Ovary (tissue), 9 donors: ENCODE results near the gene RTCA. TPM values are rescaled to one million over a fixed set of nuclear protein-coding genes. Genes with fewer than 3 reads are reported as not detected.
"Not testable (repeated sequence)": the region's sequence is repeated elsewhere in the genome, so short reads cannot be mapped to it uniquely, and the experiment has no call there.

ENCODE experiments used
- DNase-seq, 5 donors: peaks; one replicate each; pipeline ENCODE4 v3.0.0-alpha.2; 2019 to 2020
- H3K27ac ChIP-seq, 2 donors: fragments of 200-600 bp; one replicate each; pipeline versions ENCODE4 v1.5.1 to v1.8.0; 2019 to 2022
- H3K27me3 ChIP-seq: fragments of 200-600 bp; one replicate; pipeline ENCODE4 v1.8.0; 2022
- H3K36me3 ChIP-seq: fragments of 200-600 bp; sonication (generic); one replicate; pipeline ENCODE4 v1.5.1; 2019
- H3K4me1 ChIP-seq: one replicate; pipeline ENCODE4 v1.8.1; 2013; ENCODE audit warnings: mild to moderate bottlenecking, moderate library complexity; ENCODE audit not compliant: insufficient read depth
- H3K4me3 ChIP-seq: fragments of 200-600 bp; sonication (generic); one replicate; pipeline ENCODE4 v1.5.1; 2017
- H3K9me3 ChIP-seq, 2 donors: fragments of 200-600 bp in 1 of 2; sonication (generic) in 1 of 2; one replicate each; pipeline versions ENCODE4 v1.5.1 to v1.8.1; 2013 to 2019; ENCODE audit warnings: mild to moderate bottlenecking in 1 of 2, moderate library complexity in 1 of 2
- CTCF ChIP-seq, 3 donors: fragments of 450-650 bp in 2 of 3; fragments of 200-600 bp in 1 of 3; IDR thresholded peaks; one replicate each; pipeline versions ENCODE4 v1.5.1 to v1.8.0; 2016 to 2022; ENCODE audit warnings: antibody characterized with exemption in 3 of 3, mild to moderate bottlenecking in 1 of 3
- EP300 ChIP-seq: sonication (generic); formaldehyde crosslinking; IDR thresholded peaks from one replicate; pipeline ENCODE4 v1.6.1; 2017; ENCODE audit warnings: antibody characterized with exemption
- POLR2A ChIP-seq: fragments of 450-650 bp; IDR thresholded peaks from one replicate; pipeline ENCODE4 v1.6.1; 2017; ENCODE audit warnings: antibody characterized with exemption, mild to moderate bottlenecking, moderate library complexity
- WGBS, 3 donors: extraction: QIAGEN DNeasy Blood & Tissue Kit in 1 of 3; methylation state at CpG; one replicate each; pipeline versions ENCODE4 v1.1.5 to v1.1.7; 2013 to 2017; 5-methylcytosine and 5-hydroxymethylcytosine counted together
- intact Hi-C, 4 donors: fragments of 100-400 bp; cut with DNase I; formaldehyde crosslinking; loops; one replicate each; pipeline versions ENCODE4 v1.11.0 to v1.15.1; 2022 to 2023
- polyA plus RNA-seq, 2 donors: library from polyadenylated mRNA; stranded (reverse); fragments of 200-250 nt in 1 of 2; fragments of 350-450 nt in 1 of 2; fragmentation: Illumina TruSeq in 1 of 2; extraction: RNeasy Lipid Tissue Mini Kit (QIAGEN cat#74804) in 1 of 2; gene quantifications; one replicate each; pipeline ENCODE4 v1.2.3, GENCODE V29; 2013 to 2014
- total RNA-seq, 7 donors: library from RNA; depleted of rRNA in 2 of 7; stranded (reverse); fragments of >200 nt in 2 of 7; fragmentation: NEBNext Ultra II Directional in 3 of 7; extraction: Animal tissue kit (Norgen Biotek cat#: 25700) in 3 of 7; gene quantifications; one replicate each; pipeline versions ENCODE4 v1.1.0 to v1.2.4, GENCODE V29; 2016 to 2023
- donor health status: DM: no; HTN: no; CAD: no; lungs with moderate emphysema.
- donor health status: DM: no; HTN: no; CAD: no.
- donor health status: Bipolar disorder and iron deficiency.
- donor health status: DM: yes; HTN: yes; CAD: no.
- donor health status: DM: no; HTN: no; CAD: no.
- donor health status: DM: yes; HTN: yes; CAD: no.

The RTCA gene
- total and polyA plus RNA-seq, 9 donors = 12.9 to 23.6 (median 14.7) TPM

GRCh38 chr1:100250264-100250663, 15.8 kb upstream of the RTCA start:
- Histone ChIP-seq H3K27me3 (no peaks in the 10 kb centered on the region), H3K4me1 (peaks cover 3% of the 10 kb centered on the region), H3K27ac (peak overlapping the region in 1 of 2 donors; percentile 67), H3K9me3 (no peaks in the 10 kb centered on the region), H3K4me3 (peak overlapping the region; percentile 37), H3K36me3 (no peaks in the 10 kb centered on the region)
- TF ChIP-seq EP300 (no peak), POLR2A (no peak), CTCF (IDR thresholded peaks at IDR 0.05) (no peak)
- intact Hi-C loops = no loop called here
- no peak for DNase-seq
- WGBS, 3 donors = 0% methylated on average over 1 of the region's 1 CpG

- no peak for DNase-seq
Observed at GRCh38 chr1:100250807-100251206, 15.2 kb upstream of the RTCA start.

GRCh38 chr1:100252901-100253300, 13.1 kb upstream of the RTCA start:
- Histone ChIP-seq H3K36me3 (no peaks in the 10 kb centered on the region), H3K27ac (no peak overlapping the region), H3K4me3 (no peak overlapping the region), H3K27me3 (no peaks in the 10 kb centered on the region), H3K4me1 (peaks cover 3% of the 10 kb centered on the region), H3K9me3 (no peaks in the 10 kb centered on the region)
- TF ChIP-seq CTCF (IDR thresholded peaks at IDR 0.05) (no peak), POLR2A (no peak), EP300 (no peak)
- no peak for DNase-seq
- intact Hi-C loops = no loop called here
- WGBS, 3 donors = 64 to 74% (median 71%) methylated on average over 4 of the region's 4 CpGs

More at GRCh38 chr1:100250807-100251206, 15.2 kb upstream of the RTCA start:
- H3K36me3 ChIP-seq = no peaks in the 10 kb centered on the region
- no peak overlapping the region for H3K4me3 ChIP-seq
- H3K9me3 ChIP-seq = no peaks in the 10 kb centered on the region
- no peaks in the 10 kb centered on the region for H3K27me3 ChIP-seq
- WGBS, 3 donors = 91 to 96% (median 95%) methylated on average over 3 of the region's 3 CpGs
- H3K27ac ChIP-seq = no peak overlapping the region
- intact Hi-C loops = no loop called here
- TF ChIP-seq POLR2A (no peak), CTCF (IDR thresholded peaks at IDR 0.05) (no peak)
- H3K4me1 ChIP-seq = peaks cover 3% of the 10 kb centered on the region

- 58 to 66% (median 60%) methylated on average over 10 of the region's 10 CpGs for WGBS, 3 donors
- no peak for TF ChIP-seq CTCF (IDR thresholded peaks at IDR 0.05)
- TF ChIP-seq EP300 = no peak
- TF ChIP-seq POLR2A = no peak
- no peaks in the 10 kb centered on the region for H3K36me3 ChIP-seq
- DNase-seq = no peak
- no peaks in the 10 kb centered on the region for H3K27me3 ChIP-seq
- H3K27ac ChIP-seq = no peak overlapping the region
- H3K4me1 ChIP-seq = peaks cover 3% of the 10 kb centered on the region
- H3K4me3 ChIP-seq = no peak overlapping the region
- intact Hi-C loops = no loop called here
- no peaks in the 10 kb centered on the region for H3K9me3 ChIP-seq
Observed at GRCh38 chr1:100253552-100253951, 12.5 kb upstream of the RTCA start.

- intact Hi-C loops, H3K27ac ChIP-seq, H3K4me3 ChIP-seq, H3K9me3 ChIP-seq, H3K4me1 ChIP-seq, H3K27me3 ChIP-seq, H3K36me3 ChIP-seq, DNase-seq: not testable (repeated sequence)
- 57 to 67% (median 64%) methylated on average over 5 of the region's 5 CpGs for WGBS, 3 donors
Observed at GRCh38 chr1:100256273-100256672, 9.7 kb upstream of the RTCA start.

GRCh38 chr1:100258427-100258826, 7.6 kb upstream of the RTCA start:
- H3K27me3 ChIP-seq, H3K36me3 ChIP-seq, H3K9me3 ChIP-seq, H3K4me1 ChIP-seq, H3K4me3 ChIP-seq, DNase-seq, H3K27ac ChIP-seq, intact Hi-C loops: not testable (repeated sequence)
- 80 to 82% (median 82%) methylated on average over 6 of the region's 6 CpGs for WGBS, 3 donors
